HCEC 1CT (cell line): ENCODE results near the gene TXNDC9.
"Not testable (repeated sequence)": the region's sequence is repeated elsewhere in the genome, so short reads cannot be mapped to it uniquely, and the experiment has no call there.

Experiments
- DNase-seq: peaks from one replicate; pipeline ENCODE4 v3.0.0-alpha.2; 2017

The TXNDC9 gene, protein sequence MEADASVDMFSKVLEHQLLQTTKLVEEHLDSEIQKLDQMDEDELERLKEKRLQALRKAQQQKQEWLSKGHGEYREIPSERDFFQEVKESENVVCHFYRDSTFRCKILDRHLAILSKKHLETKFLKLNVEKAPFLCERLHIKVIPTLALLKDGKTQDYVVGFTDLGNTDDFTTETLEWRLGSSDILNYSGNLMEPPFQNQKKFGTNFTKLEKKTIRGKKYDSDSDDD

GRCh38 chr2:99335911-99336803 lies at the start of gene TXNDC9:
TXNDC9 (minus strand) TSS chr2:99336333; CDS start chr2:99333210, 3,123 bp downstream.
- DNase-seq = peak; percentile 100

GRCh38 chr2:99382143-99382542 lies 46.0 kb upstream of the TXNDC9 start:
- DNase-seq = no peak

GRCh38 chr2:99380376-99381010 lies 44.4 kb upstream of the TXNDC9 start:
- no peak for DNase-seq

DNA sequence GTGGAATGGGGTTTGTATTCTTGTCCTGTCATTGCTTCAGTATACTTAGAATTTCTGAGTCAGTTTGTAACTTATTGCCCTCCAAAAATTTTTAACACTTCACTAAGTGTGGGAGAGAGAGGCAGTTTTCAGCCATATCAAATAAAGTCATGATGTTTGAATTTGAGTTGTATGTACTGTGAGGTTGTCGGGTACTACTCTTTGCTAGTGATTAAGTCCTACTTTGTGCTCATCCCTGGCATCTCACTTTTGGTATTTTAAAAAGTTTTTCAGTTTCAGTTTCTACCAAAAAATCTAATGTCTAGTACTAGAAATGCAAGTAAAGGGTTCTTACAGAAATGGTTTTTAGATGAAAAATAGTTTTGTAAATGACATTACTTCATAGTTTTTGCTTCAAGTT lies 41.7 kb upstream of the TXNDC9 start:
- no peak for DNase-seq

DNA sequence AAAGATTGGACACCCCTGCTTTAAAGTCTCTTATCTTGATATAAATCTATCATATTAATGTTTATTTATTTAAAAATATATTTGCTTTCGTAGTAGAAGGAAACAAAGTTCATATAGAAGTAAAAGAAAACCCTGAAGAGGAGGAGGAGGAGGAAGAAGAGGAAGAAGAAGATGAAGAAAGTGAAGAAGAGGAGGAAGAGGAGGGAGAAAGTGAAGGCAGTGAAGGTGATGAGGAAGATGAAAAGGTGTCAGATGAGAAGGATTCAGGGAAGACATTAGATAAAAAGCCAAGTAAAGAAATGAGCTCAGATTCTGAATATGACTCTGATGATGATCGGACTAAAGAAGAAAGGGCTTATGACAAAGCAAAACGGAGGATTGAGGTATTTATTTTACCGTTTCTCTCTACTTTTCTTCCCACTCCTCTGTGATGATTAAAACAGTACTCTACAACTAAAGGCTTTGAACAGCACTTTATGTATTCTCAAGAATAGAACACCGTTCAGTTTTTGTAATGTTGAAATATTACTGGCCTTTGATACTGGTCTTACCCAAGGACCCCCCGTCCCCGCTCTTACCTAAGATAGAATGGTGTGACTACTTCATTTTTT lies 40.2 kb upstream of the TXNDC9 start:
- no peak for DNase-seq

GRCh38 chr2:99374747-99375146 lies 38.6 kb upstream of the TXNDC9 start:
- DNase-seq = no peak

- no peak for DNase-seq
These were observed 37.0 kb upstream of the TXNDC9 start for GRCh38 chr2:99373144-99373543.

DNA sequence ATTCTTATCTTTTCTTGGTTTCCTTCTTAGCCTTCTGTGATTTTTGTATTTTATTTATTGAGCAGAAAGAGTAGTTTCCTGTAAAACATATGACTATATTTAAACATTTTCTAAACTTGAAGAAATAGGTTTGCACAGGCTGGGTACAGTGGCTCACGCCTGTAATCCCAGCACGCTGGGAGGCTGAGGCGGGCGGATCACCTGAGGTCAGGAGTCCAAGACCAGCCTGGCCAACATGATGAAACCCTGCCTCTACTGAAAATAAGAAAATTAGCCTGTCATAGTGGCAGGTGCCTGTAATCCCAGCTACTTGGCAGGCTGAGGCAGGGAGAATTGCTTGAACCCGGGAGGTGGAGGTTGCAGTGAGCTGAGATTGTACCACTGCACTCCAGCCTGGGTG lies 32.7 kb upstream of the TXNDC9 start:
- DNase-seq = not testable (repeated sequence)

DNA sequence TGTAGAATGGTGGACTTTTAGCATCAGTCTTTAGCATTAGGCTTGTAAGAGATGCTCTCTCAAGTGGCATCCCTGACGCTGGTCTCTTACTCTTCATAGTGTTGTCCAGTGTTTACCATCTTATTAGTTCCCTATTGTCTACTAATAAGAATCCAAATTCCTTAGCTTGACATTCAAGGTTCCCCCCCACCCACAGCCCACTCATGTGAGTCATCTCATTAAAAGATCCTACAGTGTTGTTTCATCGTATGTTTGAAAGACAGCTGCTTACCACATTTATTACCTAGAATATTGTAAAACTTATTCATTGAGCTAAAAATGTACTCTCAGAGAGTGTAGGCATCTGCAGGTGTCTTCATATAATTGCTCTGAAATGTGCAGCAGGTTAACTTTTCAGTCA lies 29.5 kb upstream of the TXNDC9 start:
- DNase-seq = no peak

DNA sequence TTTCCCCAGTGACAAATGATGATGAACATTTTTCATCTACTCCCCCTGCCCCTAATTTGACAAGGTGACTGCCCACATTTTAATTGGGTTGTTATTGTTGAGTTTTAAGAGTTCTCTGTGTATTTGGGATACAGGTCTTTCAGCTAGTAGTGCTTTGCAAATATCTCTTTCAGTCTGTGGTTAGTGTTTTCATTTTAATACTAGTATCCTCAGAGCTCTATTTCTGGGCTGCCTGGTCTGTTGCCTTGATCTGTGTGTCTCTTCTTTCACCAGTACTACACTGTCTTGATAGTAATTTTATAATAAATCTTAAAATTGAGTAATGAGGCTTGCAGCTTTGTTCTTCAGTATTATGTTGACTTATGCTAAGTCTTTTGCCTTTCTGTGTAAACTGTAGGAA lies 20.7 kb upstream of the TXNDC9 start:
- no peak for DNase-seq

DNA sequence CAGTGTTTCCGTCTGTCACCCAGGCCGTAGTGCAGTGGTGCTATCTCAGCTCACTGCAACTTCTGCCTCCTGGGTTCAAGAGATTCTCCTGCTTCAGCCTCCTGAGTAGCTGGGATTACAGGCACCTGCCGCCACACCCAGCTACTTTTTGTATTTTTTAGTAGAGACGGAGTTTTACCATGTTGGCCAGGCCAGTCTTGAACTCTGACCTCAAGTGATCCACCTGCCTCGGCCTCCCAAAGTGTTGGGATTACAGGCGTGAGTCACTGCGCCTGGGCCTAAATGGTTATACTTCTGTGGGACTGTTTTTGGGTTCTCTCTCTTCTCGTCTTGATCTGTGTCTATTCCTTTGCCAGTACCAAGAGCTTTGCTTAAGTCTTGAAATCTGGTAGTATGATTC lies 18.7 kb upstream of the TXNDC9 start:
- DNase-seq = not testable (repeated sequence)

DNA sequence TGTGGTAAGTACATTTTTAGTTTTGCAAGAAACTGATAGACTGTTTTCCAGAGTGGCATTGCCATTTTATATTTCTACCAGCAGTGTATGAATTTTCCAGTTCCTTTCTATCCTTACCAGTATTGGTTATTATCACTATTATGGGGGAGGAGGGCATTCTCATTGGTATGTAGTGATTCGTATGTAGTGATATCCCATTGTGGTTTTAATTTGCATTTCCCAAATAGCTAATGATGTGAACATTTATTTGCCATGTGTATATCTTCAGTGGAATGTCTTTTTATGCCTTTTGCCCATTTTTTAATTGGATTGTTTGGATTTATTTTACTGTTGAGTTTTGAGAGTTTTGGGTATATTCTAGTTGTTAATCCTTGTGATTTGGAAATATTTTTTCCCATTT lies 17.9 kb upstream of the TXNDC9 start:
- peak; percentile 20 for DNase-seq

- DNase-seq = no peak
These were observed 14.1 kb upstream of the TXNDC9 start for GRCh38 chr2:99350194-99350593.

- no peak for DNase-seq
These were observed 12.0 kb upstream of the TXNDC9 start for GRCh38 chr2:99348173-99348572.

DNA sequence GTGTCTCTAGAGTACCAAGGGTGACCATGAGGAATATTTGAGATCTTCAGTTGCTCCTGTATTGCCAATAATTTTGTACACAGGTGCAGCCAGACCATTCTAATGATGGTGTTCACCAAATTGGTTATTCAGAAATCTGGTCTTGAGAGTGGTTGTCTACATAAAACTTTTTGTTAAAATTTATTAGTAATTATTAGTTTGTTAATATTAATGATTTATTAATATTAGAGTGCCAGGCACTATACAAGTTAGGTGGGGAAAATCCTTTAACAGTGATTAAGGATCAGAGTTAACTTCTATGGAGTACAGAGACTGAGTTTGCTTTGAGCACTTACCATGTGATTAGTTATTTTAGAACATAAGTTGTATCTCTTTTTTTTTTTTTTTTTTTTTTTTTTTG lies 10.1 kb upstream of the TXNDC9 start:
- DNase-seq = no peak

GRCh38 chr2:99345446-99345845 lies 9.3 kb upstream of the TXNDC9 start:
- not testable (repeated sequence) for DNase-seq

DNA sequence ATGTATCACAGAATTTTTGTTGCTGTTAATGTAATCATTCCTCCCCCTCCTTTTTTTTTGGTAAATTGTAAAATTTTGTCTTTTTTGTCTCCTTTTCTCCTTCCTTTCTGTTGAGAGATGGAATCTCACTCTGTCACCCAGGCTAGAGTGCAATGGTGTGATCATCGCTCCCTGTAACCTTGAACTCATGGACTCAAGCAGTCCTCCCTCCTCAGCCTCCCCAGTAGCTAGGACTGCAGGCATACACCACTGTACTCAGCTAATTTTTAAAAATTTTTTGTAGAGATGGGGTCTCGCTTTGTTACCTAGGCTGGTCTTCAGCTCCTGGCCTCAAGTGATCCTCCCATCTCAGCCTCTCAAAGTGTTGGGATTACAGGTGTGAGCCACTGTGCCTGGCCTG lies 6.4 kb upstream of the TXNDC9 start:
- DNase-seq = no peak

- DNase-seq = no peak
These were observed 4.6 kb upstream of the TXNDC9 start for GRCh38 chr2:99340669-99341236.

GRCh38 chr2:99338029-99338585 lies 2.0 kb upstream of the TXNDC9 start:
- peak; percentile 24 for DNase-seq

DNA sequence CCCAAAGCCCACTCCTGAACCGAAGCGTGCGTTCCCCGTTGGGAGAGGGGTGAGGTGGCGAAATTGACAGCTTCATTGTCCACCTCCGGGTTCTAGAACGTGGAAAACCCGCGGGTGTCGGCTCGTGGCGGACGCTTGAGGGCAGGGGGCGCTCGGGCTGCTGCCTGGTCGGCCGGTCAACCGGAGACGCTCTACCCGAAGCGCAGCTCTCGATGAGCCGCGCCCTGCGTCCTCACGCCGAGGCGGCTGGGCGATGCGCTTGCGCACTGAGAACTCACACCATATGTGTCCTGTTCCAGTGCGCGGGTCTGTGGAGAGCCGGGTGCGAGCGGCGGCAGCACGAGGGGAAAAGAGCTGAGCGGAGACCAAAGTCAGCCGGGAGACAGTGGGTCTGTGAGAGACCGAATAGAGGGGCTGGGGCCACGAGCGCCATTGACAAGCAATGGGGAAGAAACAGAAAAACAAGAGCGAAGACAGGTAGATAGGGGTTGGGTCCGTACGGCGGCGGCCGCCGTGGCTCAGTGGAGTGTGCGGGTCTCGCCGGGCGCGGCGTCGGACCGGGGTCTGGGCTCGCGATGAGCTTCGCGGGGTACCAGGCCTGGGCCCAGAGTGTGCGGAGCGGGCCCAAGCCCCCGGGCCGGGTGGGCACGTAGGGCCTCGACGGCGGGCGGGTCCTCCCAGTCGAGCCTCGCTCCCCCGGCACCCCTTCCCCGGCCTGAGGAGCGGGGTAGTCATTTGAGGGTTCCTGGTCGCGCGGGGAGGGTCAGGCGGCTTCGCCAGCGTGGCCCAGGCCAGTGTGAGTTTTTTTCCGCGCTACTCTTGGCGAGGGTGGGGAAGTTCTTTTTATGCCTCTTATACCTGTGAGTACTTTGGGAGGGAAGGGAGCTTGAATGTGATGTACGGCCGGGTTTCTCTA lies 1.2 kb upstream of the TXNDC9 start, which contains the start of gene EIF5B:
EIF5B (plus strand) TSS at position 277 of the 916 bp plus-strand sequence; CDS start at position 443, 166 bp downstream.
- DNase-seq = peak; percentile 97

DNA sequence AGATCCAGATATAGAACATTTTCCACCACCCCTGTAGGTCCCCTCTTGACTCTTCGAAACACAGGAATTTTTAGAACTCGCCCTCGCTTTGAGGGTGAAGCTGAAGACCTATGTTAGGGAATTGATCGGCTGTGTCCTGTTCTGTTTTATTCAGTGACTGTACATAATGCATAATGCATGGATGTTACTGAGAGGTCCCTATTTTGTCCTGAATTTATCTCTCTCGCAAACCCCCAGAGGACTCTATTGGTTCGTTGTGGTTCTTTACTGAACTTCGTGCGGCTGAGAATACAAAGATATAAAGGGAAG lies 625 bp upstream of the TXNDC9 start:
- no peak for DNase-seq

DNA sequence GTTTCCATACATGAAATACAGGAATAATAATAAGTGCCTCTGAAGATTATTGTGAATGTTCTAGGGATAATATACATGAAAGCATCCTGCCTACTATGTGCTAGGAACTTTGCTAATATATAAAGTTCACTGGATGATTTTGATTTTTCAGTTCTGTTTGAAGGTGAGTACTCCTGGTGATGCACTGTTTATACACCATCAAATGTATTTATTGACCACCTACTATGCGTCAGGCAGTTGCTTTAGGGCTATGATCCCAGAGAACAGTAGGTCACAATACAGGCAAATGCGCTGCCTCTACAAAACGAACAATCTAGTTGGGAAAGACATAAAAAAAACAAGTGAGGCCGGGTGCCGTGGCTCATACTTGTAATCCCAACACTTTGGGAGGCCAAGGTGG lies 10.7 kb downstream of the TXNDC9 start:
- DNase-seq = no peak
